Middle frontal gyrus (tissue), 1 donor: Measurements from ENCODE around the gene HNRNPK.
"Not testable (repeated sequence)": the region's sequence is repeated elsewhere in the genome, so short reads cannot be mapped to it uniquely, and the experiment has no call there.

Source experiments
- DNase-seq: peaks from one replicate; pipeline ENCODE4 v3.0.0-alpha.2; 2015; ENCODE audit warnings: low spot score; ENCODE audit errors: extremely low spot score

Gene HNRNPK

GRCh38 chr9:83977196-83977595 is 2.8 kb downstream of the HNRNPK start:
- no peak for DNase-seq

DNA sequence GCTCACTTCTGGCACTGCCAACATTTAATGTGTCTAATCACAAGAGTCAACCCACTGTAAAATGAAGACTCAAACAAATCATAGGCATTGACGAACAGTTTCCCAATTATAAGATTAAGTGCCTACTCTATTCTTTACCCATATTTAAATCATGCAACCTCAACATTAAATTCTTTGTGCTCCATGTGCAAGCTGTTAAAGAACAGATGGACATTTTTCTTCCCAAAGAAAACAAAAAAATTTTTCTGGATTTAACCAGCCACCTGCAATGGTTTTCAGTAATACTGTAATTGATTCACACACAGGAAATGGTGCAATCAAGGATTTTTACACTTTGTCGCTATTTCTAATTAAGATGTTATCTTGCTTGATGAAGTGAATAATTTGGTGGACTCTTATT is 3.6 kb downstream of the HNRNPK start:
- DNase-seq, result no peak

GRCh38 chr9:83975300-83975699 is 4.7 kb downstream of the HNRNPK start:
- DNase-seq, result no peak

- no peak for DNase-seq
These were observed 7.7 kb downstream of the HNRNPK start for GRCh38 chr9:83972286-83972685.

- no peak for DNase-seq
These were observed 8.5 kb downstream of the HNRNPK start for GRCh38 chr9:83971485-83971884.

- DNase-seq, result no peak
These were observed 10.4 kb downstream of the HNRNPK start for GRCh38 chr9:83969602-83970001.

GRCh38 chr9:83967073-83967472 is 12.9 kb downstream of the HNRNPK start:
- DNase-seq, result no peak

DNA sequence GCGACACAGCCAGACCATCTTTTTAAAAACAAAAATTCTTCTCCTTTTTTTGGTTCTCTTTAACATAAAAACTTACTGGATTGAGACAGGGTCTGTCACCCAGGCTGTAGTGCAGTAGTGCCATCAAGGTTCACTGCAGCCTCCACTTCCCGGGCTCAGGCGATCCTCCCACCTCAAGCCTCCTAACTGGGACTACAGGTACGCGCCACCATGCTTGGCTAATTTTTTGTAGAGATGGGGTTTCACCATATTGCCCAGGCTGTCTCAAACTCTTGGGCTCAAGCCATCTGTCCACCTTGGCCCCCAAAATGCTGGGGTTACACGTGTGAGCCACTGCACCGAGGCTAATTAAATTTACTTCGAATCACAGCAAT is 13.8 kb downstream of the HNRNPK start:
- no peak for DNase-seq

- DNase-seq, result no peak
These were observed 14.4 kb downstream of the HNRNPK start for GRCh38 chr9:83965350-83966208.

DNA sequence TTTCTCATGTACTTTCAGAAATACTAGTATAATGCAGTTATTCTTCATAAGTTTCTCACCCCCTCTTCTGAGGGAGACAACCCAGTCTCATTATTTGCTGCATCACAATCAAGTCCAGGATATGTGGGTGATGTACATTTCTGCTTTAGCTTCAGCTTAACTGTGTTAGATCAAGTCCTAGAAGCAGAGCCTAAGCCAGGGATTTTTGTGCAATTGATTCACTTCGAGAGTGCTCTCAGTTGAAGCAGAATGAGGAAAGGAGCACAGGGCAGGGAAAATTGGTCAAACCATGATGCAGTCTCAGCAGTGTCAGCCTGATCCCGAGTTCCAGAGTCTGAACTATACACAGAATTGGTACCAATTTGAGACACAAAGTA is 15.1 kb downstream of the HNRNPK start:
- no peak for DNase-seq

- no peak for DNase-seq
These were observed 17.9 kb downstream of the HNRNPK start for GRCh38 chr9:83962165-83962564.

DNA sequence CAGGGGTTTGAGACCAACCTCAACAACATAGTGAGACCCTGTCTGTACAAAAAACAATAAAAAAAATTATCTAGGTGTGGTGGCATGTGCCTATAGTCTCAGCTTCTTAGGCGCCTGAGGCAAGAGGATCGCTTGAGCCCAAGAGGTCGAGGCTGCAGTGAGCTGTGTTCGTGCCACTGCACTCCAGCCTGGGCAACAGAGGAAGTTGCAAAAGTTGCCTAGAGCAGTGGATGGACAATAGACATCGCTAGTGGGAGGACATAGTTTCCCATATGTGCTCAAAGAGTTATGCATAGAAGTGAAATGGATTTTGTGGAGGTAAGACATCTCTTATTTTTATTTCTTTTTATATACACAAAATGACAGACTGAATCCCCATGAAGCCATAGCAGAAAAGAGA is 19.0 kb downstream of the HNRNPK start:
- DNase-seq, result no peak

DNA sequence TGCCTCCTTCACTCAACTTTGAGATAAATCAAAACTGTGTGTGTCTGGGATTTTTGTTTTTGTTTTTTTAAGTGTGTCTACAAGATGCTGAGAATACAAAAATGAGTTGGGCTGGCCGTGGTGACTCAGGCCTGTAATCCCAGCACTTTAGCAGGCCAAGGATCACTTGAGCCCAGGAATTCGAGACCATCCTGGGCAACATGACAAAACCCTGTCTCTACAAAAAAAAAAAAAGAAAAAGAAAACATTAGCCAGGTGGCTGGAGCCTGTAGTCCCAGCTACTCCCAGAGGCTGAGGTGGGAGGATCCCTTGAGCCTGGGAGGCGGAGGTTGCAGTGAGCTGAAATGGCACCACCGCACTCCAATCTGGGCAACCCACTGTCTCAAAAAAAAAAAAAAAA is 21.0 kb downstream of the HNRNPK start:
- no peak for DNase-seq

- DNase-seq, result no peak
These were observed 22.8 kb downstream of the HNRNPK start for GRCh38 chr9:83957248-83957513.

DNA sequence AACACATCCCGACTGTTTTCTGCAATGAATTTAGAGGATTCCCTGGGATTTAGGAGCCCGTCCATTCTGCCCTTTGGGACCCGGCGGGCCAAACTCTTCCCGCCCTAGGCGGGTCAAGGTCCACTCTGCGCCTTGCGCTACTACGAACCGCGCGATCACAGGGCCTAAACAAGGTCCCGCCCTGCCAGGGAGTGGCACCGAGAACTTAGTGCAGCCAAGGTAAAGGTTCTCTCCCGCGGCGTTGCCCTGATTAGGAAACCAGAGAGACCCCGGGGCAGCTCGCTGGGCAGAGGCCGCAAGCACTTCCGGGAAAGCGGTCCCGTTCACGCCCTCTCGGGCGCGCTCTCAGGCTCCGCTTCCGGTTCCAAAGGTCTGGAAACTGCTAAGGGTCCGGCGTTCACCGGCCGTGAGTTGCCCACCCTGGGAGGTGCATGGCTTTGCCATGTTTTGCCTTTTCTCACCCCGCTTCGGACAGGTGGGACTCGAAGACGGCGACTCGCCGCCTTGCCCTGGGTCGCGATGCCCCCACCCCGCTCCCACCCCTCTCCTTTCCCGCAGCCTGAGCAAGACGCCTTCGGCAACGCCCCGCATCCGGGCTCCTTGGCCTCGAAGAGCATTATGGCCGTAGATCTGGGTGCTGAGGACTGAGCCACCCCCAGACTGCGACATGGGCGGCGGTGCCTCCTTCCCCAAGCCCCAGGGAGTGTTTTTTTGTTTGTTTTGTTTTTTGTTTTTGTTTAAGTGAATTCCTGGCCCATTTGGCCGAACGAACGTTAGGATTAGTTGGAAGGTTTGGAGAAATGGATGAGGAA is 23.4 kb downstream of the HNRNPK start:
- peak; percentile 46 for DNase-seq

- DNase-seq, result no peak
These were observed 24.0 kb downstream of the HNRNPK start for GRCh38 chr9:83956086-83956435.

DNA sequence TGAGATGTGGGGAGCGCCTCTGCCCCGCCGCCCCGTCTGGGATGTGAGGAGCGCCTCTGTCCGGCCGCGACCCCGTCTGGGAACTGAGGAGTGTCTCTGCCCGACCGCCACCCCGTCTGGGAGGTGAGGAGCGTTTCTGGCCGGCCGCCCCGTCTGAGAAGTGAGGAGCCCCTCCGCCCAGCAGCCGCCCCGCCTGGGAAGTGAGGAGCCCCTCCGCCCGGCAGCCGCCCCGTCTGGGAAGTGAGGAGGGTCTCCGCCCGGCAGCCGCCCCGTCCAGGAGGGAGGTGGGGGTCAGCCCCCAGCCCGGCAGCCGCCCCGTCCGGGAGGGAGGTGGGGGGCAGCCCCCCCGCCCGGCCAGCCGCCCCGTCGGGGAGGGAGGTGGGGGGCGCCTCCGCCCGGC is 31.9 kb downstream of the HNRNPK start:
- DNase-seq, result not testable (repeated sequence)

- no peak for DNase-seq
These were observed 39.3 kb downstream of the HNRNPK start for GRCh38 chr9:83940590-83941303.

DNA sequence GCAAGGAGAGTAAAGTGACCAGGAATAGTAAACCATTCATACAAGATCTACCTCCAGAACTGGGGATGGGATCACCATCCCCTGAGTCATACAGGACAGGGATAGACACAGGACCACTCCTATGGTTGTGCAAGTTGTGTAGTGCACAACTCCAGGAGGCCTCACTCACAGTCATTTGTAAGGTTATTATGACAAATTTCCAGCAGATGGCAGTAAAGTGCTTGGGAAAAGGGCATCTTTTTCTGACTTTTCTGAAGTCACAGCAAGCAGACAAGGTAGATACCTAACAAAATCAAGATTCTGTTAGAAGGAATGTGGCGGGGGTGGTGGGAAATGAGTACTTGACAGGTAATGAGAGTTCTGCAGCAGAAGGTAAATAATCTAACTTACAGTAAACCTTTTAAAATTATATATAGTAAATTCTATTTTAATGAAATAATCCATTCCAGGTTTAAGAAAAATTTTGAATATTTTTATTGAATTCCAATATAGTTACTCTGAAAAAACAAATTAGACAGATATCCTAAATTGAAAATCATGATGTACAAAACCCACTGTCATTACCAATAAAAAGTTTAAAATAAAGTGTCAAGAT is 42.1 kb downstream of the HNRNPK start:
- peak; percentile 70 for DNase-seq

- DNase-seq, result no peak
These were observed 43.5 kb downstream of the HNRNPK start for GRCh38 chr9:83936523-83936922.

DNA sequence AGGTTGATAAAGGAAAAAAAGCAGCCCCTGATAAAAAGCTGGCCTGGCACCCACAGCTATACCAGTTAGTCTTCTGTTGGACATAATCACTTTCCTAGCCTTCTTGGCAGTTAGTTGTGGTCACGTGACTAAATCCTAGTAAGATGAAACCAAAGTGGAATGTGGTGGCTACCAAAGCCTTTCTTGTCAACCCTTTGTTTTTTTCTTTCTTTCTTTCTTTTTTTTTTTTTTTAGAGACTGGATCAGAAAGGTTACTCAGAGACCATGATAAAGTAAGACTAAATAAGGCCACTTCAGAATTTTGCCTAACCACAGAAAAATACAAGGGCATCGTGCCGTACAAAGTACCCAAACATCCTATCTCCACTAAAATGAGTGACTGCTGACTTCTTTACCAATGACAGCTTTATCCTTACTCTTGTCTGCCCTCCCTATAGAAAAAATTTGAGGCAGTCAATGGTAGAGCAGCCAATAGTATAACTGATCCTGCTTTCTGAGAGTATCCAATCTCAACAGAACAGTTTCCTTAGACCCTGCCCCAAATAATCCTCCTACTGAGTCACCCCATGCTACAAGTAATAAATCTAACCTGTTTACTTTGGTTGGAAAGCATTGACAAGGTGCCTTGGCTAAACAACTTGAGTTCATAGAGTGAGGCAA is 44.6 kb downstream of the HNRNPK start:
- DNase-seq, result no peak
